ENCODE data around the gene PTK6.

PTK6 gene

DNA sequence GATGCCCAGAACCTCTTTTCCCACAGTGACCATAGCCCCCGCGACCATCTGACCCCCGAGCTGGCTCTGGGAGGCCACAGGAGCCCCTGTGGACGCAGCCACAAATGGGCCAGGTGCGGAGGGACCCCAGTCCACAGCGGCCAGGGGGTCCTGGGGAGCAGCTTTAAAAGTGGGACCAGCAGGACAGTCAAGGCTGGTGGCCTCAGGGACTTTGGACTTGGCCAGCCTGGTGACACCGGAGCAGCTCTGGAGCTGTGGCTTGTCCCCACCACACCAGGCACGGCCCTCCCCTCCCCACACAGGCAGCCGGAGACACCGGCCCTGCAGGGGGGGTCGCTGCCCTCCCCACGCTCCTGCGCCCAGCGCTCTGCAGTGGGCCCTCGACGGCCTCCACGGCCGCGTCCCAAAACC lies 20.3 kb upstream of the PTK6 start:
- no peak for DNase-seq (ENCODE audit: low read depth)

DNA sequence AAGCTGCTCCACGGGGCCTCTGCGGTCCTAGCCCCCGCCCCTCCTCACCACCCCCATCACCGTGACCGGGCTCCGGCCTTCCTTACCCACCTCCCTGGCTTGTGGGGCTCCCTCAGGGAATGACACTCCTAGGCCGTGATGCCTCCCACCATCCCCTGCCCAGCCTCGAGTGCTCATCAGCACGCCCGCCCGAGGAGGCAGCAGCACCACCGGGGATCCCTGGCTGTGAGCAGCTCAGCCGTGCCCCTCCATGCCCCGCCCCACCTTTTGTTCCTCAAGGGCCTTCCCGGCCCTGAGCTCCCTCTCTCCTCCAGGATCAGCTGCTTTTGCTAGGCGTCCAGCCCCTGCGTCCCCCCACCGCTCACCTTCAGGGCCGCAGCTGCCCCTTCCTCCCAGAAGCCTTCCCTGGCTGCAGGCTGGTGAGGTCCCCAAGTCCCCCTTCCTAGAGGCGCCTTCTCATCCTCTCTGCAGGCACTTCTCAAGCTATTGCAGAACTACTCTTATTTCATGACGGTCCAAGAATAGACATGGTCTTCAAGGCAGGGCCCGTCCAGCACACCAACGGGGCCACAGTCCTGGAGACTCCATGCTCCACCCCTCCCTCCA lies 19.8 kb upstream of the PTK6 start:
- no peak for DNase-seq (ENCODE audit: low read depth)

DNA sequence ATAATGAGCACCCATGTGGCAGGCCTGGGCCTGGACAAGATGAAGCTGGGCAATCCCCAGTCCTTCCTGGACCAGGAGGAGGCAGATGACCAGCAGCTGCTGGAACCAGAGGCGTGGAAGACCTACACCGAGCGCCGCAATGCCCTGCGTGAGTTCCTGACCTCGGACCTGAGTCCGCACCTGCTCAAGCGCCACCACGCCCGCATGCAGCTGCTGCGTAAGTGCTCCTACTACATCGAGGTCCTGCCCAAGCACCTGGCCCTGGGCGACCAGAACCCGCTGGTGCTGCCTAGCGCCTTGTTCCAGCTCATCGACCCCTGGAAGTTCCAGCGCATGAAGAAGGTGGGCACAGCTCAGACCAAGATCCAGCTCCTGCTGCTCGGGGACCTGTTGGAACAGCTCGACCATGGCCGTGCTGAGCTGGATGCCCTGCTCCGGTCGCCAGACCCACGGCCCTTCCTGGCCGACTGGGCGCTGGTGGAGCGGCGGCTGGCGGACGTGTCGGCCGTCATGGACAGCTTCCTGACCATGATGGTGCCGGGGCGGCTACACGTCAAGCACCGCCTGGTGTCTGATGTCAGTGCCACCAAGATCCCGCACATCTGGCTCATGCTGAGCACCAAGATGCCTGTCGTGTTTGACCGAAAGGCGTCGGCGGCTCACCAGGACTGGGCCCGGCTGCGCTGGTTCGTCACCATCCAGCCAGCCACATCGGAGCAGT lies 18.6 kb upstream of the PTK6 start:
- no peak for DNase-seq (ENCODE audit: low read depth)

DNA sequence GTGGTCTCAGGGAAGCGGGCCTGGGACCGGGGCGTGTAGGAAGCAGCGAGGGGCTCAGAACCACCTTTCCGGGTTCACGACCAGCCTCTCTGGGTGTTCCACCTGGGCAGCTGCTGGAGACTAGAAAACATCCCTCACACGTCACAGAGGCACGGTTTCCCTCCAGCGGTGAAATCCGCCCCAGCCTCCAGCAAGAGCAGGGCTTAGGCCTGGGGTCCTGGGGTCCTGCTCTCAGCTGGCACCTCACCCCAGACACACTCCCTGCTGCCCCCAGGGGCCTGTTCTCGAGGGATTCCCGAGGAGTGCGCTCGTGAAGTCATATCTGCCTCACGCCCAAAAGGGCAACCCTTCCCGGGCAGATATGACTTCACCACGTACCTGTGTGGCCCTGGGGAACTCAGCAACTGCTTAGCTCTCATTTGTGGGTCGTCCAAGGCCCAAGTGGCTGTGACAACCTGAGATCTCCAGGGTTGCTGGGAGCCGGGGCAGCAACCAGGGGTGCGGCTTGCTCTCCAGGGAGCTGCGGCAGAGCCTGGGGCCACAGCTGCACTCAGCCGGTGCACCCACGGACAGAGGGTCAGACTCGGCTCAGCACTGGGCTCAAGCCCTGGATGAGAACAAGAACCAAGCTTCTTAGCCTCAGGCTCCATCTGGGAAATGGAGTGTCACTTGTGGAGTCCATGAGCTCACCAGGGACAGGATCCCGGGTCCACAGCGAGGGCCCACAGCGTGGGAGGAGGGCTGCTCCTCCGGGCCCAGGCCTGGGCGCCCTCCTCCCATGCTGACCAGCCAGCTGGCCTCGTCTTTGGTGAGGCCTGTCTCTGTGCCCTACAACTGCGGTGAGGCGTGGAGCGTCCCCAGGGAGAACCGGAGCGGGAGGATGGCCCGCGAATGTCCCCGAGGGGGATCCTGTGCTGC lies 17.4 kb upstream of the PTK6 start:
- no peak for DNase-seq (ENCODE audit: low read depth)

DNA sequence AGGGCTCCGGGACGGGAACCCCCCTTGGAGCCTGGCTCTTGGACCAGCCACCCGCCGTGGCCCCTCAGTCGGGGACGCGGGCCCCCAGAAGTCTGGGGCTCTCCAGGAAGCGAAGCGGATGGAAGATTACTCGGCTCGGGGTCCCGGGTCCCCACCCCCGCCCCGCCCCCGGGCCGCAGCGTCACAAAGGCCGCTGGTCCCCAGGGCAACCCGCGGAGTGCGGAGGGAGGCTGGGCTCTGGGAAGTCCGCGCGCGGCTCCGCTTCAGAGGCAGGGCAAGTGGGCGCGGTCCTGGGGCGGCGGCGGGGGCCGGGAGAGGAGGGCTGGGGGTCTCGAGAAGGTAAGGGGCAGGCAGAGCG lies 16.7 kb upstream of the PTK6 start, which contains the start of gene FNDC11:
Gene FNDC11, plus strand, starts transcription at position 227 of the 358 bp plus-strand sequence. CDS start 1,505 bp downstream, outside the sequence.
- DNase-seq (ENCODE audit: low read depth), result peak; percentile 55

DNA sequence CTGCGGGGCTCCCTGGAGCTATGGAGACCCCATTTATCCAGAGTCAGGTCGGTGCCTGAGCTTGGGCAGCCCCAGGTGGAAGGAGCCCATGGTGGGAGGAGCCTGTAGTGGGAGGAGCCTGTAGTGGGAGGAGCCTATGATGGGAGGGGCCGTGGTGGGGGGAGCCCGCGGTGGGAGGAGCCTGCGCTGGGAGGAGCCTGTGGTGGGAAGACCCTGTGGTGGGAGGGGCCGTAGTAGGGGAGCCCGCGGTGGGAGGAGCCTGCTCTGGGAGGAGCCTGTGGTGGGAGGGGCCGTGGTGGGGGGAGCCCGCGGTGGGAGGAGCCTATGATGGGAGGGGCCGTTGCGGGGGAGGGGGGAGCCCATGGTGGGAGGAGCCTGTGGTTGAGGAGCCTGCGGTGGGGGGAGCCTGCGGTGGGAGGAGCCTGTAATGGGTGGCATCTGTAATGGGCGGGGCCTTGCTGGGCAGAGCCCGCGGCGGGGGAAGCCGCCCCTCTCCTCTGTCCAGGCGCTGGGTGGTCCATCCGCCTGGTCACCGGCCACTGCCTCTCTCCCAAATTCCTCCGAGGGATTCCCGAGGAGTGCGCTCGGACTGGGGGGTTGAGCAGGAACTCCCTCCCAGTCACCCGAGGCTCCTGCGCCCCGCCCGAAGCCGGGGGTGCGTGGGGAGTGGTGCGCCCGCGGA lies 16.2 kb upstream of the PTK6 start:
- peak; percentile 93 for DNase-seq (ENCODE audit: low read depth)

DNA sequence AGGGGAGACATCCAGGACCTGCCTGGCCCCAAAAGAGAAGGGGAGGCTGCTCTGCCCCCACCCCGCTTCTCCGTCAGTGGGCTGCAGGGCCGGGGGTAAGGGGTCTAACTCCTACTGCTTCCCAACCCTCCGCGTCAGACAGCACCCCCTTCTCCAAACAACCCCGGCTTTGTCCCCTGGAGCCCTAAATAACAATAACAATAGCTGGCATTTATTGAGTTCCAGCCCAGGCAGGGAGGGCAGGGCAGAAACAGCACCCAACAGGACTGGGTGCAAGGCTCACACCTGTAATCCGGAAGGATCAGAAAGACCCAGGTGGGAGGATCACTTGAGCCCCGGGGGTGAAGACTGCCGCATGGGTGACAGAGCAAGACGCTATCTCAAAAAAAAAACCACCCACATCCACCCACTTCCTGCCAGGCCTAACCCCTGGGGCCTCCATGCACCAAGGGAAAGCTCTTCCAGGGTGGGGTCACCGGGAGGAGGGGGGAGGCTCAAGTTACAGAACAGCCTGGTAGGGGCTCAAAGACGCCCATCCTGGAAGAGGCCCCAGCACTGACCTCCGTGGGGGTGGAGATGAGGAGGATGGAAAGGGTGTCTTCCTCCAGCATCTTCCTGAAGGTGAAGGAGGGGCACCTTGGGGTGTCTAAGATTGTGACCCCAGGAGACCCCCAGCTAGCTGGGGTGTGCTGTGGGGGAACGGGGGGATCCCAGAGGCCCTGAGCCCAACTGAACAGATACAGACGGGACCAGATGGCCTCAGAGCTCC lies 15.5 kb upstream of the PTK6 start:
- DNase-seq (ENCODE audit: low read depth), result peak; percentile 54

DNA sequence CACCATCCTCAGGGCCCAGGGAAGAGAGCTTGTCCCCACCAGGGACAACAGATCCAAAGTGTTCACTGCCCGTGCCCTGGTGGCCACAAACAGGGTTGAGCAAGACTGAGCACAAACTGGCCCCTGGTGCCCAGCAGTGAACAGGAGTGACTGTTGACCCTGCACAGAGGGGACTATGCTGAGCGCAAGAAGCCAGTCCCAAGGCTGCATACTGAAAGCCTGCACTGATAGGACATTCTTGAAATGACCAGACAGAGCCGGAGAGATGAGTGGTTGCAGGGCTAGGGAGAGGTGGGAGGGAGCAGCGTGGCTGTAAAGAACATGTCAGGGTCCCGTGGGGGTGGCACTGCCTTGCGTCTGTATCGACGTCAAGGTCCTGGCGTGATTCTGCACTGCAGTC lies 13.9 kb upstream of the PTK6 start:
- no peak for DNase-seq (ENCODE audit: low read depth)

DNA sequence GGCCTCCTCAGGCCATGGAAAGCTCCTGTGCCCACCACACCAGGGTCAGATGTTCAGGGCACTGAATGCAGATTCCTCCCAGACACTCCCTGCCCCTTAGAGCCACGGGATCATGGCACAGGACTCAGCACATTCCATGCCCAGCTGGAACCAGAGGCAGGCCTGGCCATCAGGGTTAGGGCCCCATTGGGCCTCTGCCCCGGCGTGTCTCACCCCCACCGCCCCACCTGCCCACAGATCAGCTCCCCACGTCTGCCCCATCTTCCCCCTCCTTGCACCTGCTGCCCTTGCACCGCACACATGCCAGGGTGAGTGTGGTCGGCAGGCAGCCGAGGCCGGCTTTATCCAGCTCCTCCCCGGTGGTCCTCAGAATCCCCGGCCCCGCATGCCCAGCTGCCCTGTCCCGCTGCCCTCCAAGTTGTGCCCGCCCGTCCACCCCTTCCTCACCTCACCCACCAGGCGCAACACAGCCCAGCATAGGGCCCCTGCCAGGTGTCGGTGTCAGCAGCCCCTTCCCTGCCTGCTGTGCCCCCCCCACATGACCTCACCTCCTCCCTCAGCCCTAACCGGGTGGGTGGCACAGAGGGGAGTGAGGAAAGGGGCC lies 12.6 kb upstream of the PTK6 start:
- no peak for DNase-seq (ENCODE audit: low read depth)

DNA sequence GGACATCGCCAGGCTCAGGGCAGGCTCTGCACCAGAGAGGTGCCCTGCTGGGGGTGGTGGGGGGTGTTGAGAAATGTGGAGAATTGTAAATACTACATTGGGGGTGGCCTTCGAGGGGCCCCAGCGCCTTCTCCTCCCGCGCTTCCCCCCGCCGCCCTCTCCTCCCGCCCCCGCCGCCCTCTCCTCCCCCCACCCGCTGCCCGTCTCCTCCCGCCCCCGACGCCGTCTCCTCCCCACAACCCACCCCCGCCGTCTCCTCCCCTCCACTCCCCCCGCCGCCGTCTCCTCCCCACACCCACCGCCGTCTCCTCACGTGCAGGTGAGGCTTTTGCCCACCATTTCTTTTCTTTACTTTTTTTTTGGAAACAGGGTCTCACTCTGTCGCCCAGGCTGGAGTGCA lies 11.8 kb upstream of the PTK6 start:
- no peak for DNase-seq (ENCODE audit: low read depth)

DNA sequence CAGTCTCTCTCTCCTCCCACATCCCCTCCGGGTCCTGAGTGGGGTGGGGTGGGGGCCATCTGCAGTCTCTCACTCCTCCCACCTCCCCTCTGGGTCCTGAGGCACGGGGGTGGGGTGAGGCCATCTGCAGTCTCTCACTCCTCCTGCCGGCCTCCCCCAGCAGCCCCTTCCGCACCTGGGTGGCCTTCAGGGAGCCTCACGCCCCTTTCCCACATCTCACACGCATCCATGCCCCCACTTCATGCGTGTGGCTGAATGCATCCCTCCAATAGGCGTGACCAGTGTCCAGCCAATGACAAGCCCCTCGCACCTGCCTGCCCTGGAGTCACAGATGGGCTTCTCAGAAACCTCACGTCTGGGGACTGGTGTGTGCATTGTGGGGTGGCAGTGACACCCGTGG lies 11.4 kb upstream of the PTK6 start:
- no peak for DNase-seq (ENCODE audit: low read depth)

DNA sequence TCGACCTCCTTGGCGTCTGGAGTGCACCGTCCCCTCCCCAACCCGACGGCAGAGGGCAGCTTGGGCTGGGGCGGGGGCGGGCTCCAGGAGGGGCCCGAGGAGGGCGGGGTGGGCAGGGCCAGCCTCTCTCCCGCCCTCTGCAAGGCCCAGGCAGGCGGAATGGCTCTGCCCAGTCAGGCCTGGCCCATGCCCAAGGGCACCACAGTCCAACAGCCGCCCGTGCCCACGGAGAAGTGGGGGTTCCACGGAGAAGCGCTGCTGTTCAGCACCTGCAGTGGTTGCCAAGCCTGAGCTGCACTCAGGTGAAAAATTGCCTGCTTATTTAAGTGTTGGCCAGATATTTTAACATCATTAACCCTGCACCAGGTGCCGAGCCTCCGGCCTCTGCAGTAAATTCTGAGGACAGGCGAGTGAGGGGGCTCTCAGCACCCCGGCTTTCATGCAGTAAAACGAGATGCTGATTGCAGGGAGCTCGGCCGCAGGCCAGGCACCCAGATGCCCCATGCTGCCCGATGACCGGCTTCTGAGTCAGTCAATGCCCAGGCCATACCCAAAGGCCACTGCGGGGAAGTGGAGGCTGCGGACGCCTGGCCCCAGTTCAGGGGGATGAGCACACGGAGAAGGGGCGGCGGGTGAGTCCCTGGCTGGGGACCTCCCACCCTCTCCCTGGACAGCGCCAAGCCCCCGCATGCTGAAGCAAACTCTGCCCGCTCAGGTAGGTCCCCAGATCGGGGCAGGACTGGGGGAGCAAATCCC lies 10.7 kb upstream of the PTK6 start, which contains the start of gene SRMS:
Gene SRMS, minus strand, starts transcription at position 25 of the 756 bp plus-strand sequence. CDS start 286 bp downstream, outside the sequence.
- no peak for DNase-seq (ENCODE audit: low read depth)

DNA sequence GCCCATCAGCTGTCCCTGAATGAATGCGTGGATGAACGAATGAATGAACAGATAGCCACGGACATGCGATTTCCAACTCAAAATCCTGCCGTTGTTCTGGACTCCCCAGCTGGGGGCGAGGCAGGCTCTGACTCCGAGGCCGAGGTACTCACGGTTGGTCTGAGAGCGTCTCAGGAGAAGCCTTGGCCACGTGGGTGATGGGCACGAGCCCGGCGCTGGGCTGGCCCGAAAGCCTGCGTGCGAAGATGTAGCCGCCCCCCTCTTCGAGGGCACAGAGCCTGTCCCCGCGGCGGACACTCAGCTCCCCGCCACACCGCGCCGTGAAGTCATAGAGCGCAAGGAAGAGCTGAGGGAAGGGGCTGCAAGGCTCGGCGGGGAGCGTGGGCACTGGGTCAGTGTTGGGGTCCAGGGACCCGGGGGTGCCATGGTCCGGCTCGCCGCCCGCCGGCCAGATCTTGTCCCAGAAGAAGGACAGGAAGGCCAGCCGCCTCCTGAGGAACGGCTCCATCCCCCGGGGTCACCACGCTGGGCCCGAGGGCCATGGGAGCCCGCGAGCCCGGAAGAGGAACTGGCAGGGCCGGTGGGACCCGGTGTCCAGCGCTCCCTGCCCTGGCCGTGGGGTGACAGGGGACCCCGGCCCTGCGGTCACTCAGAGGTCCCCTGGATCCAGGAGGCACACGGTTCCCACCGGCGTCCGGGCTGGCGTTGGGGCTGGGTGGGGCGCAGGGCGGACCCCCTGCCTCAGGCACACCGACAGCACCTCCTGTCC lies 10.0 kb upstream of the PTK6 start:
- DNase-seq (ENCODE audit: low read depth), result no peak

DNA sequence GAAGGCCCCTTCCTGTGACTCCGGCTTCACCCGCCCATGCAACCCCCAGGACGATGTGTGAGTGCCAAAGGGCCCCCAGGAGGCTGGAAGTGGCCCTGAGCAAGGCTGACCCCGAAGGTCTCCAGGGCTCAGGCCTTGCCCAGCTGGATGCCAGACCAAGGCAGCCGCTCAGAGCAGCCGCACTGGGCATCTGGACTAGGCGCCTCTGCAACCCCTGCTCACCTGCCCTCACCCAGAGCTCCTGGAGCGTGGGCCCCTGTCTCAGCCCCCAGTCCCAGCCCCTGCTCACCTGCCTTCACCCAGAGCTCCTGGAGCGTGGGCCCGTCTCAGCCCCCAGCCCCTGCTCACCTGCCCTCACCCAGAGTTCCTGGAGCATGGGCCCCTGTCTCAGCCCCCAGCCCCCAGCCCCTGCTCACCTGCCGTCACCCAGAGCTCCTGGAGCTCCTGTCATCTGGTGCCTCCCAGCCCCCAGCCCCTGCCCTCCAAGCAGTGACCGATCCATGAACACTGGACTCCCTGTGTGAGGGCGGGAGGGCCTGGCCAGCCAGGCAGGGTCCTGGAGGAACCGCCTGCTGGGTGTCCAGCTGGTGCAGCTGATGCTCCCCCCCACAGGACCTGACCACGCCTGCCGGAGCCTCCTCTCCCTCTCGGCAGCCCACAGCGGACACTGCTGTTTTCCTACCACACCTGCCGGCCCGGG lies 9.2 kb upstream of the PTK6 start:
- DNase-seq (ENCODE audit: low read depth), result no peak

DNA sequence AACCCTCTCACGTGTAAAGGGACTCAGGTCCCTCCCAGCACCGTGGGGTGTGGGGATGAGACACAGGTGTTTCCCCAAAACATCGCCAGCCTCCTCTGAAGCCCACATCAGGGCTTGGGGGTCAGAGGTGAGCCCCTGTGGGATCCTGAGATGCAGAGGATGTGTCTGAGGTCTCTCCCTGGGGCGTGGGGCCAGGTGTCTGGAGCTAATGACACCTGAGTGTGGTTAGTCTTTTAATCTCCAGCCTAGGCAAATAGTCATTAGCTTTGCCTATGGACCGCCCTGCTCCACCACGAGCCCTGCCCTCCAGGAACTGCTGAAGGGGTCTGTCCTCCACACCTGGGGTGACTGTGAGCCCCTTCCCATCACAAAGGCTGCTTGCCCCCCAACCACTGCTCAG lies 8.6 kb upstream of the PTK6 start:
- no peak for DNase-seq (ENCODE audit: low read depth)

DNA sequence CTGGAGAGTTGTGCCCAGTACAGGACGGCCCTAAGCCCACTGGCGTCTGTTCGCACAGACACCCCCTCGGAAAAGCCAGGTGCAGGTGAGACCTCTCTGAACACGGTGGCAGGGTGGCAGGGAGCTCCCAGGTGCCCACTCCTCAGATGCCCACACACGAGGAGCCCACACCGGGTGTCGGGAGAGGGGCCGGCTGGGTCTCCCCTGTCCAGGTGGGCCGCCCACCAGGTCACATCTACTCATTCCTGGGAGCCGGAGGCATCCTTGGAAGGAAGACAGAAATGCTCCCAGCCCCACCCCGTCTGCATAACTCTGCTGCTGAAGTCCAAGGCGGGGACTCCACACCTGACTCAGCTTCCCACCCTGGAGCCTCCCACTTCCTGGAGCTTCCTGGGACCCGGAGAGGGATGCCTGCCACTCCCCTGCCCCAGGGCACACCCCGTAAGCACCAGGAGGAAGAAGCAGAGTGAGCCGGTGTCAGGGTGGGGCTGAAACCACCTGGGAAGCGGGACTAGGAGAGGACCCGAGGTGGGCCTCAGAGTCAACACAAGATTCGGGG lies 7.9 kb upstream of the PTK6 start:
- DNase-seq (ENCODE audit: low read depth), result no peak

DNA sequence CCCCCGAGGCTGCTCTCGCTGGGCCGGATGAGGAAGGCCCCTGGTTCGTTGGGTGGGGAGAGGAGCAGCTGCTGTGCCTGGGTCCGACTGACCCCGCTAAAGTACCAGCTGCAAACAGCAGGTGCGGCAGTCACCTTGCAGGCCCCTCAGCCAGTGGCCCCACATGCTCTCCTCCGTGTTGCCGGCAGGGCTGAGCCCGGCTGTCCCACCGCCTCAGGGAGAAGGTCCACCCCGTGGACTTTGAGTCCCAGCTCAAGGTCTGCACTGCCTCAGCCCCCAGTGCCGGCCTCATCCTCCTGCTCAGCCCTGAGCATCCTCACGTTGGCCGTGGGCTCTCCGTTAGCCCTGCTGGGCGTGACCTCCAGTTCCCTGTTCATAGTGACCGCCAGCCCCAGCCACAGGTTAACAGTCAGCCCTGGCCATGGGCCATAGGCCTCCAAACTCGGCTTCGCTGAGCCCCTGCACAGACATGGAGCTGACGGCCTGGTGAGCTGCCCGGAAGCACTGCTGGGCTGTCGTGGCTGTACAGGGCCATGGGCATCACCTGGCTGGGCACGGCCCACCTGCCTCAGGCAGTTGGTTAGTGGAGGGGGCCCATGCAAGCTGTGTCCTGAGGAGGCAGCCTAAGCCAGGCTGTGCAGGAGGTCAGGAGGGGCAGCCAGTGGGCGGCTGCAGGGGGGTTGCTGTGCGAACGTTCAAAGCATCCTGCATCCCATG lies 7.2 kb upstream of the PTK6 start:
- no peak for DNase-seq (ENCODE audit: low read depth)

DNA sequence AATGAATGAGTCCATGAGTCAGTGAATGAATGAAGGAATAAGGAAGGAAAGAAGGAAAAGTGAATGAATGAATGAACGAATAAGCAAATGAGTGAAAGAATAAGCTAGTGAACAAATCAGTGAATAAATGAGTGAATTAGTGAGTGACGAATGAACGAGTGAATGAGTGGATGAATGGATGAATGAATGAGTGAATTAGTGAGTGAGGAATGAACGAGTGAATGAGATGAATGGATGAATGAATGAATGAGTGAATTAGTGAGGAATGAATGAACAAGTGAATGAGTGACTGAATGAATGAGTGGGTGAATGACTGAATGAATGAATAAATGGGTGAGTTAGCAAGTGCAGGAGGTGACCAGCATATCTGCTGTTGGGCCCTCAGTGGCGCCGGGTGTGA lies 6.6 kb upstream of the PTK6 start:
- DNase-seq (ENCODE audit: low read depth), result no peak
